Breast epithelium (tissue), 4 donors: ENCODE results near the gene PAK6. TPM values are rescaled to one million over a fixed set of nuclear protein-coding genes. Genes with fewer than 3 reads are reported as not detected.

ENCODE experiments used
- DNase-seq, 2 donors: peaks; one replicate each; pipeline ENCODE4 v3.0.0-alpha.2; 2019; ENCODE audit warnings: low spot score in 2 of 2
- H3K27ac ChIP-seq, 2 donors: fragments of 200-600 bp; sonication (generic) in 1 of 2; one replicate each; pipeline ENCODE4 v1.5.1; 2016 to 2019; ENCODE audit warnings: mild to moderate bottlenecking in 1 of 2
- H3K27me3 ChIP-seq, 2 donors: fragments of 200-600 bp; sonication (generic) in 1 of 2; one replicate each; pipeline versions ENCODE4 v1.5.1 to v1.6.0; 2017 to 2019; ENCODE audit warnings: control low read depth in 1 of 2, mild to moderate bottlenecking in 1 of 2
- H3K36me3 ChIP-seq: fragments of 200-600 bp; one replicate; pipeline ENCODE4 v1.5.1; 2019
- H3K4me1 ChIP-seq, 2 donors: fragments of 200-600 bp; sonication (generic); one replicate each; pipeline ENCODE4 v1.5.1; 2016 to 2019; ENCODE audit warnings: control low read depth in 1 of 2
- H3K4me3 ChIP-seq, 3 donors: fragments of 200-600 bp; sonication (generic); 1 replicate in 2 of 3; 2 replicates in 1 of 3; pipeline ENCODE4 v1.5.1; 2016 to 2019; ENCODE audit warnings: mild to moderate bottlenecking in 3 of 3, moderate library complexity in 2 of 3
- H3K9me3 ChIP-seq, 2 donors: fragments of 200-600 bp; sonication (generic) in 1 of 2; one replicate each; pipeline ENCODE4 v1.5.1; 2016 to 2019; ENCODE audit warnings: control low read depth in 1 of 2
- POLR2A ChIP-seq: fragments of 450-650 bp; IDR thresholded peaks from one replicate; pipeline ENCODE4 v1.6.1; 2016; ENCODE audit warnings: antibody characterized with exemption, mild to moderate bottlenecking, moderate library complexity
- POLR2AphosphoS5 ChIP-seq, 3 donors: sonication (generic); formaldehyde crosslinking; IDR thresholded peaks; one replicate each; pipeline ENCODE4 v1.6.1; 2017; ENCODE audit warnings: antibody characterized with exemption in 3 of 3
- intact Hi-C: fragments of 100-400 bp; cut with DNase I; formaldehyde crosslinking; loops from one replicate; pipeline ENCODE4 v1.15.1; 2023; ENCODE audit warnings: low total_unique reads
- total RNA-seq, 3 donors: library from RNA; depleted of rRNA; stranded (reverse); fragments of >200 nt; gene quantifications; one replicate each; pipeline ENCODE4 v1.1.0, GENCODE V29; 2016
- TF ChIP-seq, protein P1 (sequence below), 3 donors: fragments of 450-650 bp; IDR thresholded peaks; one replicate each; pipeline ENCODE4 v1.5.1; 2016 to 2017; ENCODE audit warnings: antibody characterized with exemption in 3 of 3, mild to moderate bottlenecking in 3 of 3, moderate library complexity in 3 of 3

PAK6 gene
- total RNA-seq, 3 donors from 2014 or later, result 0.80 to 11.0 (median 9.5) TPM

DNA sequence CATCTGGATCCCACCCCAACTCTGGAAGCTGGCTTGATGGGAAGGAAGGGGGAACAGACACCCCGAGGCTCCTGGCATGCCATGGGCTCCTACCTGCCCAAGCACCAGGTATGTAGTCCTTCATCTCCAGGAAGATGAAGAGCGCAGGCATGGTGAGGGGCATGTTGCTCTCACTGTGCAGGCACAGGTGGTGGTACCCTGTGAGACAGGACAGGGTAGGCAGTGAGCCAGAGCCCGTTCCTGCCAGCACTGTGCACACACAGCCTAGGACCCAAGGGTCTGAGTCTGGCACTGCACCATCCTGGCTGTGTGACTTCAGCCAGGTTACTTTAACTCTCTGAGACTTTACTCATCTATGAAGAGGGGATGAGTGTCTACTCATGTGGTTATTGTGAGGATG lies 53.4 kb downstream of the PAK6 start:
- Histone ChIP-seq H3K4me3 (no peak overlapping the region), H3K27me3 (no peaks in the 10 kb centered on the region), H3K4me1 (peaks cover 0 to 3% of the 10 kb centered on the region in 2 donors), H3K9me3 (no peaks in the 10 kb centered on the region), H3K27ac (no peak overlapping the region), H3K36me3 (no peaks in the 10 kb centered on the region)
- intact Hi-C loops, result no loop called here
- no peak for DNase-seq
- TF ChIP-seq POLR2A, result no peak
- TF ChIP-seq POLR2AphosphoS5 (IDR thresholded peaks at IDR 0.05), result no peak
- TF ChIP-seq, protein P1, sequence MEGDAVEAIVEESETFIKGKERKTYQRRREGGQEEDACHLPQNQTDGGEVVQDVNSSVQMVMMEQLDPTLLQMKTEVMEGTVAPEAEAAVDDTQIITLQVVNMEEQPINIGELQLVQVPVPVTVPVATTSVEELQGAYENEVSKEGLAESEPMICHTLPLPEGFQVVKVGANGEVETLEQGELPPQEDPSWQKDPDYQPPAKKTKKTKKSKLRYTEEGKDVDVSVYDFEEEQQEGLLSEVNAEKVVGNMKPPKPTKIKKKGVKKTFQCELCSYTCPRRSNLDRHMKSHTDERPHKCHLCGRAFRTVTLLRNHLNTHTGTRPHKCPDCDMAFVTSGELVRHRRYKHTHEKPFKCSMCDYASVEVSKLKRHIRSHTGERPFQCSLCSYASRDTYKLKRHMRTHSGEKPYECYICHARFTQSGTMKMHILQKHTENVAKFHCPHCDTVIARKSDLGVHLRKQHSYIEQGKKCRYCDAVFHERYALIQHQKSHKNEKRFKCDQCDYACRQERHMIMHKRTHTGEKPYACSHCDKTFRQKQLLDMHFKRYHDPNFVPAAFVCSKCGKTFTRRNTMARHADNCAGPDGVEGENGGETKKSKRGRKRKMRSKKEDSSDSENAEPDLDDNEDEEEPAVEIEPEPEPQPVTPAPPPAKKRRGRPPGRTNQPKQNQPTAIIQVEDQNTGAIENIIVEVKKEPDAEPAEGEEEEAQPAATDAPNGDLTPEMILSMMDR (IDR thresholded peaks at IDR 0.05), result no peak

DNA sequence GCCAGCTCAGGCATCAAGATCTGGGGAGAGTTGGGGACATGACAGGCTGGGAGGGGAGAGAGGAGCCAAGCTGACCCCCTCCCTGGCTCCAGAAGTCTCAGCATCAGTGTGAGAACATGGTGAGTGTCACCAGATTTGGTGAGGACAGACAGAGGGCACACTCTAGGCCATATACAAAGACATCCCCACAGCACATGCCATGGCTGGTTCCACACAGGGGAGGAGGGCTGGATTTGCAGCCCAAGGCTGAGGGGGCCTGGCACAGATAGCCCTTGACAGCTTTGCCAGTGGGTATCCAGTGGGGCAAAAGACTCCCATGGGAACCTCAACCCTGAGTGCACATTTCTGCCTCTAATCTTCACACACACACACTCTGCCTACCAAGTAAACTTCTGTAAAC lies 54.1 kb downstream of the PAK6 start:
- no peak for DNase-seq
- Histone ChIP-seq H3K9me3 (no peaks in the 10 kb centered on the region), H3K4me1 (peaks cover 0 to 3% of the 10 kb centered on the region in 2 donors), H3K4me3 (no peak overlapping the region), H3K27ac (no peak overlapping the region), H3K36me3 (no peaks in the 10 kb centered on the region), H3K27me3 (no peaks in the 10 kb centered on the region)
- intact Hi-C loops, result no loop called here
- TF ChIP-seq, protein P1 (IDR thresholded peaks at IDR 0.05), result no peak
- TF ChIP-seq POLR2A, result no peak
- TF ChIP-seq POLR2AphosphoS5 (IDR thresholded peaks at IDR 0.05), result no peak

DNA sequence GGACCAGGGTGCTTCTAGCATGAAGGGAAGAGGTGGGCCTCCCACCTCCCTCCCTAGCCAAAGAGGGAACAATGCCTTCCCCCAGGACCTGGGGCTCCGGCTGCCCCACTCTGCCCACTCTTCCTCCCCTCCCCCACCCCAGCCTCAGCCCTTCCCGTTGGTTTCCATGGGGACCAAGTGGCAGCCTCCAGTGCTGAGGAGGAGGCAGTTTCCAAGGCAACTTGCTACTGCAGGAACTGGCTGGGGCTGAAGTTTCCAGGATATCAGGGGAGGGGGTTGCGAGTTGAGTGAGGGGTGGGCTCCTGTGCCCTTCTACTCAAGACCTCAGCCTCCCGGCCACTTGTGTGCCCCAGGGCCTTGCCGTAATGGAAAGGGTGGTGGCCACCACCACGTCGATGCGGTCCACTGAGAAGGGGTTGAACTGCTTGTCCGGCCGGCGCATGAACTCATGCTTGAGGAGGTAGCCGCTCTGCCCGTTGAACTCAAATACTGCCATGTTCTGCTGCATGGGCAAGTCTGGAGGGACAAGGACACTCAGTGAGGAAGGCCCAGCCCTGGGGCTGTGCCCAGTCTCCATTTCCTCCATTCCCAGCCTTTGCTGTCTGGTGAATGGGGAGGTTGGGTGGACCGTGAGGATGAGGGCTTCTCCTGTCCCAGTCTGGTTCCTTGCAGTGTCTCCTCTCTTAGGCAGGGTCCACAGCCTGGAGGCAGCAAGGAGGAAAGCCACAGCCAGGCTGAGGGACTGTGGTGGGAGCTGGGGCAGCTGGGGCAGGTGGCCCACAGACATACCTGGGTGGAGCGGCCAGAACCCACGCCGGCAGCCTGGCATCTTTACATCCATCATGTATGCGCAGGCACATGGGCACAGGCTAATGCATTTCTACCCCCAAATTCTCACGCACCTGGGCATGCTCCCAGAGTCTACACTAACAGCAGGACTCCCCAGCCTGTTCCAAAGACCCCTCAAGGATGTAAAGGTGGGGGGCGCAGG lies 55.3 kb downstream of the PAK6 start:
- Histone ChIP-seq H3K27me3 (no peaks in the 10 kb centered on the region), H3K36me3 (no peaks in the 10 kb centered on the region), H3K4me3 (no peak overlapping the region), H3K4me1 (peaks cover 0 to 3% of the 10 kb centered on the region in 2 donors), H3K9me3 (no peaks in the 10 kb centered on the region), H3K27ac (no peak overlapping the region)
- TF ChIP-seq, protein P1 (IDR thresholded peaks at IDR 0.05), result no peak
- TF ChIP-seq POLR2AphosphoS5 (IDR thresholded peaks at IDR 0.05) (no peak), POLR2A (no peak)
- intact Hi-C loops, result no loop called here
- no peak for DNase-seq

DNA sequence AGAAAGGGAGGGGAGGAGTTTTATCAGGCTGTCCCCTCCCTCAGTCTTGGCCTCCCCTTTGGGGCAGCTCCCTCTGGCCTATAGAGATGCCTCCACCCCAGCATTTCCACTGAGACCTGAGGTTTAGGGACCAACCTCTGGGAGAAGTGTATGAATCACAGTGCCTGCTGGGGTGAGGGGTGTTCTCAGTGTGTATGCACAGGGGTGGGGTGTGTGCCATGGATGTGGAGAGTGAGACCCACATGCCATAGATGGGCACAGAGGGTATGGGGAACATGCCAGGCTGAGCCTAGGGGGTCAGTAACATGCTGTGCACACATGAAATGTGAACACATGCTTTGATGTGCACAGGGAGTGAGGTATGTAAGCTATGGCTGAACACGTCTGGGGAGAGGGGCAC lies 56.4 kb downstream of the PAK6 start:
- Histone ChIP-seq H3K4me1 (peaks cover 0 to 3% of the 10 kb centered on the region in 2 donors), H3K9me3 (no peaks in the 10 kb centered on the region), H3K27ac (no peak overlapping the region), H3K36me3 (no peaks in the 10 kb centered on the region), H3K27me3 (no peaks in the 10 kb centered on the region), H3K4me3 (no peak overlapping the region)
- DNase-seq, result no peak
- intact Hi-C loops, result no loop called here
- TF ChIP-seq, protein P1 (IDR thresholded peaks at IDR 0.05), result no peak
- TF ChIP-seq POLR2A (no peak), POLR2AphosphoS5 (IDR thresholded peaks at IDR 0.05) (no peak)

DNA sequence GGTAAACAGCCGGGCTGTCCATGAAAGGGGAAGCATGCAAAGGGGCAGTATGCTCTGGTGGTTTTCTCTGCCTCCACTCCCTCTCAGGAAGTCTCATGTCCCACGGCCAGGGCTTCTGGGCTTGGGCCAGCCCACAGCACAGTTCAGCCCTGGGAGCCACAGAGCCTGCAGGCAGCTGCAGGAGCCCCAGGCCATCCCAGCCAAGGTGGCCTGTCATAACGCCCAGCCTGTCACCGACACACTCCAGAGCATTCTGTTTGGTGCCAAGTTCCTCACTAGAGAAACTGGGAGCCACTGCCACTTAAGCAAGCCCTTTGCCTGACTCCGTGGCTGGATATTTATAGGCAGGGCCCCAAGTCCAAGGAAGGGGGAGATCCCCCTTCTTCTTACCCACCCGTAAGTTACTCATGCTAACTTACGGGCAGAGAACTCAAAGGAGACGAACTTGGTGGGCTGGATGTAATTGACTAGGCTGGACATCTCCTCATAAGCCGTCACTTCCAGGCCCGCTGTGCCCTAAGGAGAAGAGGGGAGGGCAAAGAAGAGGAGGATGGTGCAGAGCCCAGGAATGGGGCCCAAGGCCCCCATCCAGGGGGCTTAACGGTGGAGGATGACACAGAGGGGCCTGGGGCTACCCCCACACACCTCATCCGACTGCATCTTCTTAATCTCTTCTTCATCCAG lies 57.2 kb downstream of the PAK6 start:
- Histone ChIP-seq H3K9me3 (no peaks in the 10 kb centered on the region), H3K27ac (no peak overlapping the region), H3K4me1 (peaks cover 0 to 3% of the 10 kb centered on the region in 2 donors), H3K4me3 (no peak overlapping the region), H3K36me3 (no peaks in the 10 kb centered on the region), H3K27me3 (no peaks in the 10 kb centered on the region)
- DNase-seq, result no peak
- TF ChIP-seq POLR2A (no peak), POLR2AphosphoS5 (IDR thresholded peaks at IDR 0.05) (no peak)
- TF ChIP-seq, protein P1 (IDR thresholded peaks at IDR 0.05), result no peak
- intact Hi-C loops, result no loop called here
